Lower leg skin (tissue), 3 donors: ENCODE data around the gene ZMYND11.

Experiments
- CTCF ChIP-seq, 3 donors: fragments of 450-650 bp; IDR thresholded peaks; one replicate each; pipeline ENCODE4 v1.5.1; 2016; ENCODE audit warnings: antibody characterized with exemption in 3 of 3, mild to moderate bottlenecking in 3 of 3, moderate library complexity in 2 of 3
- POLR2A ChIP-seq, 2 donors: fragments of 450-650 bp; IDR thresholded peaks; one replicate each; pipeline ENCODE4 v1.6.1; 2016 to 2017; ENCODE audit warnings: antibody characterized with exemption in 2 of 2, mild to moderate bottlenecking in 1 of 2, moderate library complexity in 1 of 2

- TF ChIP-seq CTCF (IDR thresholded peaks at IDR 0.05) (no peak), POLR2A (IDR thresholded peaks at IDR 0.05) (no peak)
Observed at GRCh38 chr10:246431-246830, 111.2 kb downstream of the ZMYND11 start.
